HK-2 (cell line): ENCODE measurements around the gene MON1A.
A peak's percentile ranks its signal among the peaks of the same experiment; 100 is the strongest.
"Not testable (repeated sequence)": the region's sequence is repeated elsewhere in the genome, so short reads cannot be mapped to it uniquely, and the experiment has no call there.

ENCODE experiments used
- DNase-seq: peaks from one replicate; pipeline ENCODE4 v3.0.0-alpha.2; 2018; ENCODE audit not compliant: unreplicated experiment

Gene MON1A

DNA sequence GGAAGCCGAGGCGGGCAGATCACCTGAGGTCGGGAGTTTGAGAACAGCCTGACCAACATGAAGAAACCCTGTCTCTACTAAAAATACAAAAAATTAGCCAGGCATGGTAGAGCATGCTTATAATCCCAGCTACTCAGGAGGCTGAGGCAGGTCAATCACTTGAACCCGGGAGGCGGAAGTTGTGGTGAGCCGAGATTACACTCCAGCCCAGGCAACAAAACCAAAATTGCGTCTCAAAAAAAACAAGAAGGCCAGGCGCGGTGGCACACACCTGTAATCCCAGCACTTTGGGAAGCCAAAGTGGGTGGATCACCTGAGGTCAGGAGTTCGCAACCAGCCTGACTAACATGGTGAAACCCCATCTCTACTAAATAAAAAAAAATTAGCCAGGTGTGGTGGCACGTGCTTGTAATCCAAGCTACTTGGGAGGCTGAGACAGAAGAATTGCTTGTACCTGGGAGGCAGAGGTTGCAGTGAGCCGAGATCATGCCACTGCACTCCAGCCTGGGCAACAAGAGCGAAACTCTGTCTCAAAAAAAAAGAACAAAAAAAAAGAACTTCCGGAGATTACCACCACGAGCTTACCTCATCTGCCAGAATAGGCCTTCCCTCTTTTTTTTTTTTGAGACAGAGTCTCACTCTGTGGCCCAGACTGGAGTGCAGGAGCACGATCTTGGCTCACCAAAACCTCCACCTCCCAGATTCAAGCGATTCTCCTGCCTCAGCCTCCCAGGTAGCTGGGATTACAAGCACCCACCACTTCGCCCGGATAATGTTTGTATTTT lies 11.6 kb downstream of the MON1A start:
- DNase-seq: not testable (repeated sequence)

DNA sequence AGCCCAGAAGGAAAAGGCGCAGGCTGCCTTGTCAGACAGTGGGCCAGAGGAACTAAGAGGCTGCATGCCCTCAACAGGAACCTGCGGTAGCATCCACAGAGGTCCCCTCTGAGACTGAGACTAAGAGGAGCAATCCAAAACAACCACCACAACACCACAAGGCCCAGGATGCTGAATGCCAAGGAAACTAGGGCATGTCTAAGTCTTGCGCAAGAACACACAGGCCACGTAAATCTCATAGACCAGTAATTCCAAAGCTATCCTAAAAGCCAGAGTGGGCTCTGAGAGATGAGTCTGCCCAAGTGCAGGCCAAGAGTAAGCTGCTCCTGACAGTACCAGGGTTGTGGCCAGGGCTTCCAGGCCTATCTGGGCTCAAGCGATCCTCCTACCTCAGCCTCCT lies 12.9 kb downstream of the MON1A start:
- DNase-seq: no peak

DNA sequence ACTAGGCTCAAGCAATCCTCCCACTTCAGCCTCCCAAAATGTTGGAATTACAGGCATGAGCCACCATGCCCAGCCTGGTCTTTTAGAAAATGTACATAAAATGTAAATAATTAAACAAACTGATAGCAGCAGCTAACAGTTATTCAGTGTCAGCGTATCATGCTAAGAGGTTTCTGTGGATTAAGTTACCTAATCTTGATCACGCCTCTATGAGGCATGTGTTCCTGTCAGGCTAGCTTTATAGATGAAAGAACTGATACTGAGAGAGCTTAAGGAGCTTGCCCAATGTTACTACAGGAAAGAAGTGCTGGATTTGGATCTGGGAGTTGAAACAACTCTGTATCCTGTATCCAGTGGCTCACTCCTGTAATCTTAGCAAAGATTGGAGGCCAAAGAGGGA lies 14.7 kb downstream of the MON1A start:
- no peak for DNase-seq

DNA sequence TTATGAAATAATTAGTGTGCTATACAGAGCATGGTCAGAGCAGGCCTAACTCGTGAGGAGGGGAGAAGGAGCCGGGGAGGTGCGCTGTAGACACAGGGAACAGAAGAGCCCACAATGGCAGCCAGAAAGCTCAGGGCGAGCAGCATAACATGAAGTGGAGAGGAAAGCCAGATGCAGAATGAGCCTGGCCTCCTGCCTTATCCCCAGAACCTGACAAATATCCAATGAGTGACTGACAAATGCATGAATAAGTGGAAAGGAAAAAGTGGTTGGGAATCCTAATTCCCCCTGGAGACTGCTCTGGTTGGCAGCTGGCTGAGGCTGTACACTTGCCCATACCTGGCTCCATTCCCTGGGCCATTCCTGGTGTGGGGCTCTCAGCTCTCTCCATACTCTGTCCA lies 16.7 kb downstream of the MON1A start:
- DNase-seq: no peak

DNA sequence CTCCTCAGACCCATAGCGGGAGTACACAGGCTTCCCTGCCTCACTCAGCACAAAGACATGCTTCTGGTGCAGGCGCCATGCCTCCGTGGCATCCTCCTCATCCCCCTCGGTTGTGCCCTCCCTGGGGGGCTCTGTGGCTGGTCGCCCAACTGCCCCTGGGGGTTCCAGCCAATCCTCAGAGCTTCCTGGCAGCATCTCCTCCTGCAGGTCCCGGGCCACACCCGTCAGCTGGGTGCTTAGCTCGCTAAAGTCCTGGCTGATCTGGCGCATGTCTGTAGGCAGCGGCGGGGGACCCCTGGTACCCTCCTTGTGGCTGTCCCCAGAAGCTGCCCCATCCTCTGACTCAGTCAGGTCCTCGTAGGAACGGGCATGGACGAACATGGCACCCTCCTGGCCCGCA lies 18.0 kb downstream of the MON1A start:
- no peak for DNase-seq

DNA sequence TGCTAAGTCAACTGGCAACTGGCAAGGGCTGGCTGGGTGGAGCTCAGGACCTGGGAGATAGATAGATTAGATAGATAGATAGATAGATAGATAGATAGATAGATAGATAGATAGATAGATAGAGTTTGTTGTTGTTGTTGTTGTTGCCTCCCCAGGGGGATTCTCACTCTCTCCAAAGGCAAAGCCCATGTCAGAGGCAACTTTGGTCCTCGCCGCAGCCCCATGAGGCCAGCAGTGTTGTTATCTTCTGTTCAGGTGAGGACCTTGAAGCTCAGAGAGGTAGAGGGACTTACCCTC lies 18.5 kb downstream of the MON1A start:
- no peak for DNase-seq

DNA sequence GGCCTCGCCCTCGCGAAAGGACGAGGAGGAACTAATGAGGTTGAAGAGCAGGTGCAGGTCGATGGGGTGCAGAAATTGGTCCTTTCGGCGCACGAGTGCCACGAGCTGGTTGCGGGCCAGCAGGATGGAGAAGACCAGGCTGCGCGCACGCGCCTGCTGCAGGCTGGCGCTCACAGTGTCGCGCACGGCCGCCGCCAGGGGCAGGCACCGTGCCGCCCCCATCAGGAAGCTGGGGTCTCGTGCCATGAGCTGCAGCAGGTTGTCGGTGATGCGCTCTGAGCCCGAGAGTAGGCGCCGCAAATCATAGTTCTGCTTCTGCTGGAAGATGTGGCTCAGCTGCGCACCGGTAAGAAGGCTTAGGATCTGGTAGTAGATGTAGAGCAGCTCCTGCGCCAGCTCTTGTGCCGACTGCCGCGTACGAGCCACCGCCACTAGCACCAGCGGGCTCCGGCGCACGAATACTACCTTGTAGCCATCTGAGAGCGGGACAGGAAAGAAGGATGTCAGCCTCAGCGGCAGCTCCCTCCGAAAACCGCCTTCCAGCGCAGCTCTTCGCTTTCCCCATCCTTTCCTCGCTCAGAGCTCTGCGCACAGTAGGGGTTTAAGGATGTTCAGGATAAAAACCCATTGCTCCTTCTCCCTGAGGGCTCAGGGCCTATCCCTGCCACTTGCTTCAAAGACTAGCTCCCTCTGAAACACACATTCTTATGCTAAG lies 19.0 kb downstream of the MON1A start:
- DNase-seq: no peak

DNA sequence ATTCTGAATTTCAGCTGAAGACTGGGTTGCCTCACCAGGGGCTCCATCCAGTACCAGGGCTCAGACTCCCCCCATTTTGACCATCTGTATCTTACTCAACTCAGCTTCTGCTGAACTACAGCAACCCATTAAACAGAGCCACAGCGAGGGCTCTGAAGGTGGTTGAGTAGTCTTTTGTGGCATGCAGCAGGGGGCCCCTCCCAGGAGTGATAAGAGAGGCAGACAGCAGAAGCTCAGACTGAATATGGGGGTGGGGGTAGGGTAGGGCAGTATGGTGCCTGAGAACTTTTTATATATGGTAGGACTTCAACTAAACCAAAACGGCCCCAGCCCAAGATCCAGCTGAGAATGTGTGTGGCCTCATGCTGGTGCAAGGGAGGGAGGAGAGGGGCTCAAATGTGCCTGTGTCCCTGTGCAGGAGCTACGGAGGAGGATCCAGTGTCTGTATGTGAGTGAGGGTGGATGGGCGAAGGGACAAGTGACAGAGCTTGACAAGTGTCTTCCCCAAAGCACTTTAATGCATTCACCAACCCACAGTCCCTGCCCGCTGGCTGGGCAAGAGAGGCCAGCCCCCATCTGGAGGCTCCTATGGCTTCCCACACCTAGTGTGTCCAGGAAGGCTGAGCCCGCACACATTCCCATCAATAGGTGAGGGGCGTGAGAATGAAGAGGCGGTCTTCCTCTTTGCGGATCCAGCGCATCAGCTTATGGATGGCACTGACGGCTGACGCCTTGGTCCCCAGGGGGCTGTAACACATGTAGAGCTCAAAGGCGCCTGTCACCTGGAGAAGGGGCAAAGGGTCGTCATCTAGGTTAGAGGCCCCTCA lies 21.0 kb downstream of the MON1A start:
- no peak for DNase-seq

DNA sequence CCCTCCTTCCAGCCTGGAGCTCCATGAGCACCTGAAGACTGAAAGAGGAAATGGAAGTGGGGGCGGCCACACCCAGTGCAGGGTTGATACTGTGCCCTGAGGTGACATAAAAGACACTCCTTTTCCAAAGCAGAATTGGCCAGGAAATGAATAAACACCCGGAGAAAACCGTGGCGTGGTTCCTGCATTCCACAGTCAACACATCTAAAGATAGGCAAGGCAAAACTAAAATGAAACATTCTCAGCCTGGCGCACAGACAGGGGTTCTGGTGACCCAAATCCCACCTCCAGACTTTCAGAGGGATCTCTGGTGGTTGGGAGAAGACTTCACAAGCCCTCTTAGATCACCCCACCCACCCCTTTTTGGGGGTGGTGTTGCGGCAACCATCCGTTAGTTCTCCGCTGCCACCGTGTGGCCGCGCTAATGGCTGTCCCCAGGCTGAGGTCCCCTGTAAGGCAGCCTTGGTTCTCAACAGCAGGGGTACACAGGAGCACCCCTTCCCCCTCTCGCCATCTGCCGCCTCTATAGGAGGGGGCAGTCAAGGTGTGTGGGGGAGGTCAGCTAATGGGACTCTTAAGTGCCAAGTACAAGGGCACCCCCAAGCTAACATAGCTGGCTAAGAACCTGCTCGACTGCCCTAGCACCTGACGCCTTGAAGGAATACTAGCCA lies 23.4 kb downstream of the MON1A start:
- DNase-seq: peak; percentile 22

DNA sequence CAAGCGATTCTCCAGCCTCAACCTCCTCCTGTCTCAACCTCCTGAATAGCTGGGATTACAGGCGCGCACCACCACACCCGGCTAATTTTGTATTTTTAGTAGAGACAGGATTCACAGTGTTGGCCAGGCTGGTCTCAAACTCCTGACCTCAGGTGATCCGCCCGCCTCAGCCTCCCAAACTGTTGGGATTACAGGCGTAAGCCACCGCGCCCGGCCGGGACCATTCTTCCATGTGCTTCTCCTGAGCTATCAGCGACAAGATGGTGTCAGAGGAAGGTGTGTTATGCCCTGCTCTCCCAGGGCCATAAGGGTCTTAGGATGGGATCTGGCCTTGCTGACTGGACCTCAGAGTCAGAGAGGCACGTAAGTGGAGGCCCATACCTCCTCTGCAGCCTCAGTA lies 25.2 kb downstream of the MON1A start:
- DNase-seq: not testable (repeated sequence)

DNA sequence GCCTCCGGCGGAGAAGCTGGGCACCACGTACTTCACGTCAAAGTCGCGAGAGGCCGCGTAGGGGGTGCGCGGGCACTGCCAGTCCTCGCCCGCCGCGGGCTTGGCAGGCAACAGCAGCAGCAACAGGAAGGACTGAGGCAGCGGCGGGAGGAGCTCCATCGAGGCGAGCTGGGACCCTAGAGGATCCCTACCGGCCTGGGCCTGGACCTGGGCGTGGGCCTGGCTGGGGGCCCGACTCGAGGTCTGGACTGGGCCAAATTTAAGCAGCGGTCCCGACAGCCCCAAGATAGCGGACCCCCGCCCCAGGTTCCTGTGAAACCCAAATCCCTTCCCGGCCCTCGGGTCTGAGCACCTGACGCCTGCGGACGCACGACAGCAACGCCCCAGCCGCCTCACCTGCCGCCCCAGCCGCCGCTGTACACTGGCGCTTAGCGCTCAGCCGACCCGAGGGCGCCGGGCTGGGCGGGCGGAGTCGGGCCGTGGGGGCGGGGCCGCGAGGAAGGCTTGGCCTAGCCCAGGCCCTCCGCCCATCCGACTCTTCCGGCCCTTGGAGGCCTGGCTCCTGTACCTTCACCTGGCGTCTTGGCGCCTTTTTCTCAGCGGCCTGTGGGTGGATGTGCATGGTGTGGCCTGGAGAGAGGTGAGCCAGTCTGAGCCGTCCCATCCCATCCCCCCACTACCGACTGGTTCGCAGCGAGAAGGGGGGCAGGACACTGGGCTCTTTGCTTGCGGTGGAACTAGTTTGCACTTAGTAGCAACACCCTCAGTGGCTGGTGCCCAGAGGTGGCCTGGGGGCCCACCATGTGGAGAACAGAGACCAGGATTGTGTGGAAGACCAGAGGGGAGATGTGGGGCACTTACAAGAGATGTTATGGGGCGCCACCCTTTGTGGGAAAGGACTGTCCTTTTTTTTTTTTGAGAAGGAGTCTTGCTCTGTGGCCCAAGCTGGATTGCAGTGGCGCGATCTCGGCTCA lies 25.9 kb downstream of the MON1A start, which contains the start of gene MST1R:
MST1R (minus strand) TSS at position 423 of the 974 bp plus-strand sequence; CDS start at position 159, 264 bp downstream.
- DNase-seq: no peak

DNA sequence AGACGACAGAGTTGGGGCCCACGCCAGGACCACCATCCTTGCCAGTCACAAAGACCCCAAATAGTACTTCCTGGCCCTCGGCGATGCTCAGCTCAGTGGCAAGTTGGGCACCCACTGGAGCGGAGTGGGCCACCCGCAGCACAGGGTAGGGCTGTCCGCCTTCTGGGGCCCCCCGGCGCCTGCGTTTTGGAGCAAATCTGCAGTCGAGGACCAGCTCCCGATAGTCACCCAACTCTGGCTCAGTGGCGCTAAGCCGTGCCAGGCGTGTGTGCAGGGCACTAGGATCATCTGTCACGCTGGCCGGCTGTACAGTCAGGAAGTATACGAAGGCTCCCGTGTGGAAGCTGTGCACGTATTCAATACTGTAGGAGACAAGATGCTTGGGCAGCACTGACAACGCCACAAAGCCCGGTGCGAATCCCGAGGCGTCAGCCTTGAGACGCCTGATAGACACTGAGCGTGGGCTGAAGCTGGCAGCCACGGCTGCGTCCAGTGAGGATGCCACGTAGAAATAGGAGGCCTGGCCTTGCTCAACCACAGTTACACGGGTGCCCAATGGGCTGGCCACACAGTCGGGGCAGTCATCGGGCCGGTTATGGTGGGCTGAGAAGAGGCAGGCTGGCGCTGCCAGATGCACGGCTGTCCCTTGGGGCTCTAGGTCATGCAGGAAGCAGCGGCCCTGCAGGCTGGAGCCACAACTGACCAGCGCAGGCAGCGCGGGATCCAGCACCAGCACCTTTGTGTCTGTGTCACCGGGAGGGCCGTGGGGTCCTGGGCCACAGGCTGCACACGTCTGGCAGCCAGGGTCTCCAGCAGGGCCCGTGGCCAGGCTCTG lies 26.9 kb downstream of the MON1A start:
- no peak for DNase-seq

DNA sequence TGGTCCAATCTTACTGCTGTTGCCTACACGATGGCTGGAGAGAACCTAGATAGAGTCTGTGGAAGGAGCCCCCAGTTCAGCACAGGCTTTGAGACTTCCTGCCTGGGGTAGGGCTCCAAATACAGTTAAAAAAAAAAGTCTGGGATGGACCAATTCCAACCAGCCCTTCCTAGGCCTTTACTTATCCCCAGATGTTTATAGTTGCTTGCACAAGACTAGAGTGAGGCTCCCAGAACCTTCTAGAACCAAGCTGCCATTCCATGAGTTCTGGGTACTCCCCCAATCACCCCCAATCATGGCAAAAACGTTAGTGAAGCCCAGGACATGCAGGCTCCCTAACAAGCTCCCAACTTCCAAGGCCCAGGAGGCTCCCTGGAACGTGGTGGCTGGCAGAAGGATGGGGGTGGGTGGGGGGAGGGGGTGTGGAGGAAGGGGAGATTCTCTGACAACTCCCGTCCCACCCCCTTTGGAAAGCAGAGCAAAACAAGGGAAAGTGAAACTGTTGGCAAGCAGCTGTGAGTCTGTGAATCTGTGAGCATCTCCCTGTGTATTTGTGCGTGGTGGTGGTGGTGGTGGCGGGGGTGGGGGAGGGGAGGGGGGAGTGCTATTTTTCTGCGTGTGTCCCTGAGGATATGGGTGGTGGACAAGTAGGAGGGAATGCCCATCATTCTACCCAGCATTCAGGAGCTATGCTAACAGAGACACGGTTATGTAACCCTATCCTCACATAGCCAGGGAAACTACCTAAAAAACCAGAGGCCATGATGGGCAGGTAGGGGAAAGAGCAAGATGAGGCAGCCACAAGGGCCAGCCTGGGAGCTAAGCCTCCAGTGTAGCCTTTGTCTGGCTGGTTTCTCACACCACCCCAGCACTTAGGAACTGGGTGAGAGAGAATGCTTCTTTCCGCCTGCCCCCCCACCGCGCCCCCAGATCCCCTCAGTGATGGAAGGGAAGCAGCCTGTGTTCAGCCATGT lies 28.0 kb downstream of the MON1A start:
- no peak for DNase-seq

DNA sequence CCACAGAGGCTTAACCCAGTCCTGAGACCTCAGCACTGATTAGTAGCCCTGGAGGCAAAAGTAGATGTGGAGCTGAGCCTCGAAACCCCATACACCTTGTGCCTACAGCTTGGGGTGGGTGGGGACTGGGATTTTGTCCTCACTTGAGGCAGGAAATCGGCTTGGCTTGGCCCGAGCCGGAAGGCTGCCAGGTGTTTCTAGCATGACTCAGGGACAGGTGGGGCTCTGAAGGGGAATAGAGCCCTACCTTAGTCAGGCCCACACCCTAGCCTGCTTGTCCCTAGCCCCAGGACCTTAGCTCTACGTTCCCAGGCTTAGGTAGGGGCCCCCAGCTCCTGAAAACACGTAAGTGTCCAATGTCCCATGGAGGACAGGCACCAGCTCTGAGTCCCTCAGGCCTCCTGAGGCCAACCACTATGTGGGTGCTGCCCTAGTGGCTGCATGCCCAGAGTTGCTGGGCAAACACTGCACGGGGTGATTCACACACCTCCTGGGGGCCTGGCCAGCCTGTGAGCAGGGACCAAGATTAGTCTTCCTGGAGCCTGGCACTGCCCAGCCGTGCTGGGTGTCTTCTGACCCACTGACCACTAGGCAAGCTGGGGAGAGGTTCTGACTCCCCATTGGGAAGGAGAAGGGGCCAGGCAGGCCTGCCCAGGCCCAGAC lies 29.0 kb downstream of the MON1A start:
- DNase-seq: peak; percentile 64

DNA sequence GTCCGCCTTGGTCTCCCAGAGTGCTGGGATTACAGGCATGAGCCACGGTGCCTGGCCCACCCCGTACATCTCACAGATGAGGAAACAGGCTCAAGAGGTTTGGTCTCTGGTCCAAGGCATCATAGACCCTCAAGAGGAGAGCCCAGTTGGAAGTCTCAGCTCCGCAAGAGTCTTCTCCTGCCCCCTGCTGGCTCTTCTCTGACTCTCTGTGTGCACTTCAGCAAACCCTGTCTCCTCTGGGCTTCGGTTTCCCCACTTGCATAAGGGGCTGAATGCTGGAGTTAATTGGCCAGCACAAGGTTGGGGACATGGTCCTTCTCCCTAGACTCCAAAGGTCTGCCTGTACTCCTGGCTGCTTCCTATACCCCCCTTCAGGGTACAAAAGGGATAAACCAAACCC lies 29.8 kb downstream of the MON1A start:
- no peak for DNase-seq

DNA sequence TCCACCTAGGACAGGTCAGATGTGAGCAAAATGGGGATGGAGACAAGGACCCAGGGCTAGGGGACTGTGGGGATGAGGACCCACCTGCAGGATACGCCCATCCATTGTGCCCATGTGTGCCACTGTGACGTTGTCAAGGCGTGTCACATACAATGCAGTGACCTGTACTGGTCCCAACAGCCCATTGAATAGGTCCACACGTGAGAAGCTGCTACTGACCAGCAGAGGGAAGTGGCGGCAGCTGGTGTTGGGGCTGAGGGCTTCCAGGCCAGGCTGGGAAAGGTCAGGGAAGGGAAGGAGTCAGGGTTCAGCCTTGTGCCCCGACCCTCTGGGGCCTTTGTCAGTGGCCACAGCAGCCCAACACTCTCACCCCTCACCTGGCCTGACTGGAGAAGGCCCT lies 30.6 kb downstream of the MON1A start:
- DNase-seq: no peak

DNA sequence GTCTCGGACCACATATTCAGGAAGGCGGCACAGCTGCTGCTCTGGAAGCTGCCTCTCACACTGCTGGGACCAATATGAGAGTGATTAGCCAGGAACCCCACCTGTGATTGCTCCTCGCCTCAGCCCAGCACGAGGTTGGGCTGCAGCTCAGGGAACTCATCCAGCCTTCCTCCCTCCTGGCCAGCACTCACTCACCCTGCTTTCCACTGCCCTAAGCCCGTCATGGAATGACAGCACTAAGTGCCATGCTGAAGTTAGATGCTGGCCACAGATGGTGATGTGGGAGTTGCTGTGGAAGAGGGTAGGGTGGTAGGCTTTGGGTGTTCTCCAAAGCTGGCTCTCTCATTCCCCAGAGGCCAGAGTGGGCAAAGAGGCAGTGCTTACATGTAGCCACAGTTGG lies 33.3 kb downstream of the MON1A start:
- DNase-seq: no peak

DNA sequence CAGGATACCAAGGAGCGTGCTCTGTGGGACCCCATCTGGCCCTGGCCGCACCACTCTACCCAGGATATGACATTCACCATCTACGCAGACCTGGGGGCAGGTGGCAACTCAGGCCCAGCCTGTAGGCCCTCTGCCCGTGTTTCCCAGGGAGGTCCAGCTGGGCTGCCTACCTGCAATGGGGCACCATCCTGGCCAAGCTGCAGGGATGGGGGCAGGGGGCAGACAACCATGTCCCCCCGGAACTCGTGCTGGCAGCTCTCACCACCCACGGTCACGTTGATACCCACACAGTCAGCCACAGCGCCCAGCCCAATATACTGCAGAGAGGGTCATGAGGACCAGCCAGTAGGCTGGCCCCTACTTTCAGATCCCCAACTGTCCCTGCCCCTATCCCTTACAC lies 33.8 kb downstream of the MON1A start:
- DNase-seq: no peak
